22Rv1 (cell line): Measurements from ENCODE around the gene MYO9B.

Experiments
- CTCF ChIP-seq: fragments of 450-650 bp; IDR thresholded peaks from 2 replicates; pipeline ENCODE4 v1.5.1; 2017; ENCODE audit warnings: mild to moderate bottlenecking
- ZFX ChIP-seq: fragments of 450-650 bp; IDR thresholded peaks from 2 replicates; pipeline ENCODE4 v1.6.1; 2017; ENCODE audit warnings: antibody characterized with exemption, borderline replicate concordance

GRCh38 chr19:17136021-17136420, 60.4 kb downstream of the MYO9B start:
- TF ChIP-seq CTCF (no peak), ZFX (no peak)
